SK-N-MC (cell line): Measurements from ENCODE around the gene G0S2.

Experiments used
- EZH2 ChIP-seq: fragments of 200-600 bp; sonication (generic); IDR thresholded peaks from one replicate; pipeline ENCODE4 v1.6.1; 2017; ENCODE audit warnings: antibody characterized with exemption
- POLR2AphosphoS5 ChIP-seq: IDR thresholded peaks from 2 replicates; pipeline ENCODE4 v1.6.1; 2012; ENCODE audit warnings: mild to moderate bottlenecking, low read depth, low read length, borderline replicate concordance

- TF ChIP-seq POLR2AphosphoS5 (no peak), EZH2 (no peak)
Observed at GRCh38 chr1:209657918-209658317, 17.3 kb upstream of the G0S2 start.
